ENCODE results near the gene BPIFA1.

GRCh38 chr20:33217052-33217451 is 18.7 kb upstream of the BPIFA1 start, which contains the start of gene BPIFA3:
- TF ChIP-seq, protein P1, sequence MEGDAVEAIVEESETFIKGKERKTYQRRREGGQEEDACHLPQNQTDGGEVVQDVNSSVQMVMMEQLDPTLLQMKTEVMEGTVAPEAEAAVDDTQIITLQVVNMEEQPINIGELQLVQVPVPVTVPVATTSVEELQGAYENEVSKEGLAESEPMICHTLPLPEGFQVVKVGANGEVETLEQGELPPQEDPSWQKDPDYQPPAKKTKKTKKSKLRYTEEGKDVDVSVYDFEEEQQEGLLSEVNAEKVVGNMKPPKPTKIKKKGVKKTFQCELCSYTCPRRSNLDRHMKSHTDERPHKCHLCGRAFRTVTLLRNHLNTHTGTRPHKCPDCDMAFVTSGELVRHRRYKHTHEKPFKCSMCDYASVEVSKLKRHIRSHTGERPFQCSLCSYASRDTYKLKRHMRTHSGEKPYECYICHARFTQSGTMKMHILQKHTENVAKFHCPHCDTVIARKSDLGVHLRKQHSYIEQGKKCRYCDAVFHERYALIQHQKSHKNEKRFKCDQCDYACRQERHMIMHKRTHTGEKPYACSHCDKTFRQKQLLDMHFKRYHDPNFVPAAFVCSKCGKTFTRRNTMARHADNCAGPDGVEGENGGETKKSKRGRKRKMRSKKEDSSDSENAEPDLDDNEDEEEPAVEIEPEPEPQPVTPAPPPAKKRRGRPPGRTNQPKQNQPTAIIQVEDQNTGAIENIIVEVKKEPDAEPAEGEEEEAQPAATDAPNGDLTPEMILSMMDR (IDR thresholded peaks at IDR 0.05): no peak
- no peak for TF ChIP-seq POLR2A (IDR thresholded peaks at IDR 0.05)
